ENCODE results near the gene INAFM2. TPM values are rescaled to one million over a fixed set of nuclear protein-coding genes. Genes with fewer than 3 reads are reported as not detected.
A peak's percentile ranks its signal among the peaks of the same experiment; 100 is the strongest.

The INAFM2 gene
- polyA plus RNA-seq, 3 donors: 5.1 to 19.6 (median 8.3) TPM

DNA sequence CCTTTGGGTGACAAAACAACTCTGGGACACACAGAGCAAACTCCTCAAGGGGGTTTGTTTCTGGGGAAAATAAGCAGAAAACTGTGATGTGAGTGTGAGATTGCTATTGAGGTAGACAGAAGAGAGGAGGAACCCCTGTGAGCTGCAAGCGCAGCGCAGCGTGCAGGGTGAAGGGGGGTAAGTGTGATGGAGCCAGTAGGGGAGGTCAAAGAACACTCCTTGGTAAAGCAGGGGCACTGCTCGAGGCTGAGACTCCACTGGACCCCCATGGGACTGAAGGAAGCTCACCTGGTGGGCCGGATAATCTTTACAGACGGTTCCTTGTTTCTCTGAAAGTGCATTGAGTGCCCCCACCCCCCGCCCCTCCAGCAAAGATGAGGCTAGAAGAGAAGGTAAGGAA lies 7.5 kb downstream of the INAFM2 start:
- Histone ChIP-seq H3K4me3 (replicated peaks in 1 of 3; ENCODE audit: low read depth in 2 of 3, low read length in 3 of 3) (no peak overlapping the region), H3K9me3 (replicated peaks in 1 of 2; ENCODE audit: control insufficient read depth in 1 of 2, insufficient read depth in 1 of 2, low read length in 2 of 2) (no peaks in the 10 kb centered on the region), H3K4me2 (replicated peaks; ENCODE audit: extremely low read depth, low read length, poor library complexity, severe bottlenecking) (no peak overlapping the region), H3K9ac (ENCODE audit: insufficient read depth, low read length, poor library complexity, severe bottlenecking) (no peak overlapping the region), H2AFZ (ENCODE audit: insufficient read depth, low read depth, low read length, poor library complexity, severe bottlenecking) (no peak overlapping the region), H3K4me1 (ENCODE audit: control insufficient read depth in 1 of 2, insufficient read depth in 2 of 2, low read length in 2 of 2) (peaks cover 77 to 85% of the 10 kb centered on the region in 2 donors), H3K79me2 (ENCODE audit: insufficient read depth, low read length) (peaks cover 29% of the 10 kb centered on the region), H4K20me1 (ENCODE audit: insufficient read depth, low read length) (no peaks in the 10 kb centered on the region), H3K27ac (ENCODE audit: low read depth in 1 of 2, low read length in 2 of 2) (no peak overlapping the region), H3K27me3 (ENCODE audit: control insufficient read depth in 2 of 2, insufficient read depth in 2 of 2, low read length in 2 of 2) (no peaks in the 10 kb centered on the region), H3K36me3 (replicated peaks in 1 of 2; ENCODE audit: control insufficient read depth in 1 of 2, insufficient read depth in 2 of 2, low read length in 2 of 2) (peaks cover 3 to 40% of the 10 kb centered on the region in 2 donors)
- Mint-ChIP-seq H3K27ac (peak overlapping the region in 3 of 7 donors; percentile 22 to 87 (median 72)), H3K4me1 (peaks cover 95% of the 10 kb centered on the region), H3K4me3 (no peak overlapping the region), H3K27me3 (ENCODE audit: low read depth in 3 of 3) (peaks cover 1 to 4% (median 2%) of the 10 kb centered on the region in 3 donors), H3K9me3 (peaks cover 0 to 1% (median 0%) of the 10 kb centered on the region in 7 donors), H3K36me3 (peaks cover 48 to 54% of the 10 kb centered on the region in 2 donors)
- no CpG with 5 or more reads among the region's 7 CpGs for WGBS (ENCODE audit: insufficient coverage)
- intact Hi-C loops (cut with micrococcal nuclease): no loop called here
- no peak for DNase-seq
- TF ChIP-seq CTCF (IDR thresholded peaks at IDR 0.05): no peak

GRCh38 chr15:40331637-40332036 lies 8.1 kb downstream of the INAFM2 start:
- no peak overlapping the region for H3K4me2 ChIP-seq (replicated peaks; ENCODE audit: extremely low read depth, low read length, poor library complexity, severe bottlenecking)
- Mint-ChIP-seq H3K36me3 (peaks cover 46 to 48% of the 10 kb centered on the region in 2 donors), H3K27ac (peak overlapping the region in 2 of 7 donors; percentile 54 to 63), H3K9me3 (peaks cover 0 to 1% (median 0%) of the 10 kb centered on the region in 7 donors), H3K4me3 (peak overlapping the region in 1 of 2 donors; percentile 39), H3K27me3 (ENCODE audit: low read depth in 3 of 3) (peaks cover 1 to 4% (median 2%) of the 10 kb centered on the region in 3 donors), H3K4me1 (peaks cover 94% of the 10 kb centered on the region)
- DNase-seq: no peak
- intact Hi-C loops (cut with micrococcal nuclease): no loop called here
- no peaks in the 10 kb centered on the region for H3K27me3 ChIP-seq (ENCODE audit: control insufficient read depth in 2 of 2, insufficient read depth in 2 of 2, low read length in 2 of 2)
- H2AFZ ChIP-seq (ENCODE audit: insufficient read depth, low read depth, low read length, poor library complexity, severe bottlenecking): no peak overlapping the region
- no peak overlapping the region for H3K9ac ChIP-seq (ENCODE audit: insufficient read depth, low read length, poor library complexity, severe bottlenecking)
- WGBS (ENCODE audit: insufficient coverage): 94% methylated on average over 7 of the region's 7 CpGs
- peaks cover 3 to 39% of the 10 kb centered on the region in 2 donors for H3K36me3 ChIP-seq (replicated peaks in 1 of 2; ENCODE audit: control insufficient read depth in 1 of 2, insufficient read depth in 2 of 2, low read length in 2 of 2)
- H3K27ac ChIP-seq (ENCODE audit: low read depth in 1 of 2, low read length in 2 of 2): no peak overlapping the region
- H4K20me1 ChIP-seq (ENCODE audit: insufficient read depth, low read length): no peaks in the 10 kb centered on the region
- no peak for TF ChIP-seq CTCF (IDR thresholded peaks at IDR 0.05)
- no peaks in the 10 kb centered on the region for H3K9me3 ChIP-seq (replicated peaks in 1 of 2; ENCODE audit: control insufficient read depth in 1 of 2, insufficient read depth in 1 of 2, low read length in 2 of 2)
- peaks cover 23% of the 10 kb centered on the region for H3K79me2 ChIP-seq (ENCODE audit: insufficient read depth, low read length)
- no peak overlapping the region for H3K4me3 ChIP-seq (replicated peaks in 1 of 3; ENCODE audit: low read depth in 2 of 3, low read length in 3 of 3)
- H3K4me1 ChIP-seq (ENCODE audit: control insufficient read depth in 1 of 2, insufficient read depth in 2 of 2, low read length in 2 of 2): peaks cover 77 to 85% of the 10 kb centered on the region in 2 donors

Data from CD14-positive monocyte (primary cell).